Thymus (tissue), 11 donors: ENCODE measurements around the gene PRKCQ. TPM values are rescaled to one million over a fixed set of nuclear protein-coding genes. Genes with fewer than 3 reads are reported as not detected.
A peak's percentile ranks its signal among the peaks of the same experiment; 100 is the strongest.

Experiments used
- DNase-seq, 9 donors: peaks; one replicate each; pipeline ENCODE4 v3.0.0-alpha.2; 2013; ENCODE audit warnings: low spot score in 9 of 9, low read depth in 6 of 9, missing footprints in 1 of 9
- H3K27ac ChIP-seq, 2 donors: one replicate each; pipeline ENCODE4 v1.5.1; 2013; ENCODE audit warnings: control low read depth in 1 of 2, low read depth in 1 of 2, low read length in 1 of 2, mild to moderate bottlenecking in 1 of 2, moderate library complexity in 1 of 2
- H3K27me3 ChIP-seq, 2 donors: one replicate each; pipeline ENCODE4 v1.5.1; 2013; ENCODE audit warnings: low read length in 1 of 2; ENCODE audit not compliant: control insufficient read depth in 2 of 2, insufficient read depth in 1 of 2
- H3K36me3 ChIP-seq, 2 donors: one replicate each; pipeline ENCODE4 v1.5.1; 2013; ENCODE audit warnings: low read length in 1 of 2, mild to moderate bottlenecking in 1 of 2, moderate library complexity in 1 of 2; ENCODE audit not compliant: control insufficient read depth in 2 of 2, insufficient read depth in 2 of 2
- H3K4me1 ChIP-seq, 2 donors: one replicate each; pipeline ENCODE4 v1.5.1; 2013; ENCODE audit warnings: low read length in 2 of 2; ENCODE audit not compliant: control insufficient read depth in 2 of 2, insufficient read depth in 2 of 2
- H3K4me3 ChIP-seq, 2 donors: one replicate each; pipeline ENCODE4 v1.5.1; 2013; ENCODE audit warnings: low read length in 2 of 2, control low read depth in 1 of 2, mild to moderate bottlenecking in 1 of 2
- H3K9me3 ChIP-seq, 2 donors: one replicate each; pipeline ENCODE4 v1.5.1; 2013; ENCODE audit warnings: low read length in 1 of 2, mild to moderate bottlenecking in 1 of 2; ENCODE audit not compliant: control insufficient read depth in 2 of 2, insufficient read depth in 1 of 2
- WGBS: extraction: QIAGEN DNeasy Blood & Tissue Kit; methylation state at CpG from one replicate; pipeline ENCODE4 v1.1.7; 2013; 5-methylcytosine and 5-hydroxymethylcytosine counted together
- polyA plus RNA-seq: library from polyadenylated mRNA; stranded (reverse); fragments of 200-250 nt; gene quantifications from one replicate; pipeline ENCODE4 v1.2.3, GENCODE V29; 2013
- total RNA-seq: library from RNA; stranded (reverse); fragments of 120-200 nt; gene quantifications from one replicate; pipeline ENCODE4 v1.2.4, GENCODE V29; 2013
- donor health status: healthy.

The PRKCQ gene
- total and polyA plus RNA-seq, 2 donors = 18.1 to 55.2 TPM

DNA sequence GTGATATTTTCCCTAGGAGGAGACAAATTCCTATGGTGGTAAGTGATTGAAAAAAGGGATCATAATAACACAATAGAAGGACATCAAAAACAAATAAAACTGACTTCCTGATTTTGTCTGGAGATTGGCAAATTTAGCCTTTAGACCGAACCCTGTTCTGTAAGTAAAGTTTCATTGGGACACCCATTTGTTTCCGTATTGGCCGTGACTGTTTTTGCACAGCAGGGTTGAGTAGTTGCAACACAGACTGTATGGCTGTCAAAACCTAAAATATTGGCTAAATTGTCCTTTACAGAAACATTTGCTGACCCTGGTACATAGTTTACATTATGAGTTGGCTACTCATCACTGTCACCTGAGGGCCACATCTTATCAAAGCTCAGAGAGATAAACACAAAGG lies 168.6 kb downstream of the PRKCQ start:
- Histone ChIP-seq H3K4me1 (peaks cover 16 to 26% of the 10 kb centered on the region in 2 donors), H3K9me3 (no peaks in the 10 kb centered on the region), H3K4me3 (no peak overlapping the region), H3K27ac (peak overlapping the region in 1 of 2 donors; percentile 4), H3K27me3 (no peaks in the 10 kb centered on the region), H3K36me3 (no peaks in the 10 kb centered on the region)
- 96% methylated on average over 3 of the region's 3 CpGs for WGBS
- DNase-seq = no peak

DNA sequence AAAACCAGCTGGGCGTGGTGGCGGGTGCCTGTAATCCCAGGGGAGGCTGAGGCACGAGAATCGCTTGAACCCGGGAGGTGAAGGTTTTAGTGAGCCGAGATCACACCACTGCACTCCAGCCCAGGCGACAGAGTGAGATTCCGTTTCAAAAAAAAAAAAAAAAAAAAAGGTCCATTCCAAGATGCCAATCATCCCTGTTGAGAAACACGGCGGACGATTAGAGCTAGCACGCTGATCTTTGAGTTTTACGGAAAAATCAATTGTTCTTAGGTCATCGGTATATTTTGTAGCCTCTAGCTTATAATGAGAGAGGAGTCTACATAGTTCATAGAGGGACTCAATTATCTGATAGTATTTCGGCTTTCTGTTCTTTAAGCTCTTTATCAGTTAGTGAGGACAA lies 169.2 kb downstream of the PRKCQ start:
- H3K9me3 ChIP-seq = no peaks in the 10 kb centered on the region
- no peak for DNase-seq
- H3K4me3 ChIP-seq = no peak overlapping the region
- H3K27ac ChIP-seq = peak overlapping the region; percentile 94 to 98
- WGBS = 98% methylated on average over 15 of the region's 15 CpGs
- H3K27me3 ChIP-seq = no peaks in the 10 kb centered on the region
- peaks cover 16 to 26% of the 10 kb centered on the region in 2 donors for H3K4me1 ChIP-seq
- no peaks in the 10 kb centered on the region for H3K36me3 ChIP-seq

- Histone ChIP-seq H3K4me3 (peak overlapping the region; percentile 40 to 52), H3K27ac (peak overlapping the region; percentile 94 to 98), H3K4me1 (peaks cover 16 to 26% of the 10 kb centered on the region in 2 donors), H3K9me3 (no peaks in the 10 kb centered on the region), H3K36me3 (no peaks in the 10 kb centered on the region), H3K27me3 (no peaks in the 10 kb centered on the region)
- DNase-seq = peak; percentile 74 to 96 (median 91)
- 56% methylated on average over 2 of the region's 2 CpGs for WGBS
Observed at GRCh38 chr10:6409971-6410643, 170.0 kb downstream of the PRKCQ start.

- H3K9me3 ChIP-seq = no peaks in the 10 kb centered on the region
- DNase-seq = no peak
- 98% methylated on average over 3 of the region's 3 CpGs for WGBS
- no peaks in the 10 kb centered on the region for H3K27me3 ChIP-seq
- peaks cover 16 to 26% of the 10 kb centered on the region in 2 donors for H3K4me1 ChIP-seq
- no peaks in the 10 kb centered on the region for H3K36me3 ChIP-seq
- H3K27ac ChIP-seq = peak overlapping the region in 1 of 2 donors; percentile 98
- no peak overlapping the region for H3K4me3 ChIP-seq
Observed at GRCh38 chr10:6408799-6409198, 171.3 kb downstream of the PRKCQ start.

DNA sequence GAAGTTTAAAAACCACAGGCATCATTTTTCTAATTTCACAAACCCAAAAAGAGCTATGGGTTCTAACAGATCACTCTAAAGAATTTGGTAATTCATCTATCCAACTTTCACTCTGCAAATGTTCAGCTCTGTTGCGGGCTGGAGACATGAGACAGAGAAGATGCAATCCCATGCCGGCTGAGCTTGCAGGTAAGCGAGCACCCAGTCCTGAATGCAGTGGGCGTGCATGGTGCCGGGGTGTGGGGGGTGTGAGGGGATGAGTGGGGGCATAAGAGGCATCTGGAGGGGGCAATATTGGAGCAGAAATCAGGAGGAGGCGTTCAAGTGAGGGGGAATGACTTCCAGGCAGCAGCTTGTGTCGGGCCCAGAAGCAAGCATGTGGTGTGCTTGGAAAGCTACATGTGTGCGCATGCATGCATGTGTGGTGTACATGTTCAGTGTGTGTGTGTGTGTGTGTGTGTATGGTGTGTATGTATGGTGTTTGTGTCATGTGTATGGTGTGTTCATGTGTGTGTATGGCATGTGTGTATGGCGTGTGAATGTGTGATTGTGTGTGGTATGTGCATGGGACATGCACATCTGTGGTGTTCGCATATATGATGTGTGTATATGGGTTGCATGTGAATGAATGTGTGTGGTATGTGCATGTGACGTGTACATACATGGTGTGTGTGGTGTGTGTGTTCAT lies 172.9 kb downstream of the PRKCQ start:
- 97% methylated on average over 11 of the region's 11 CpGs for WGBS
- DNase-seq = no peak
- Histone ChIP-seq H3K4me1 (peaks cover 16 to 26% of the 10 kb centered on the region in 2 donors), H3K27ac (peak overlapping the region in 1 of 2 donors; percentile 36), H3K9me3 (no peaks in the 10 kb centered on the region), H3K4me3 (no peak overlapping the region), H3K36me3 (no peaks in the 10 kb centered on the region), H3K27me3 (peaks cover 3% of the 10 kb centered on the region in 2 donors)

DNA sequence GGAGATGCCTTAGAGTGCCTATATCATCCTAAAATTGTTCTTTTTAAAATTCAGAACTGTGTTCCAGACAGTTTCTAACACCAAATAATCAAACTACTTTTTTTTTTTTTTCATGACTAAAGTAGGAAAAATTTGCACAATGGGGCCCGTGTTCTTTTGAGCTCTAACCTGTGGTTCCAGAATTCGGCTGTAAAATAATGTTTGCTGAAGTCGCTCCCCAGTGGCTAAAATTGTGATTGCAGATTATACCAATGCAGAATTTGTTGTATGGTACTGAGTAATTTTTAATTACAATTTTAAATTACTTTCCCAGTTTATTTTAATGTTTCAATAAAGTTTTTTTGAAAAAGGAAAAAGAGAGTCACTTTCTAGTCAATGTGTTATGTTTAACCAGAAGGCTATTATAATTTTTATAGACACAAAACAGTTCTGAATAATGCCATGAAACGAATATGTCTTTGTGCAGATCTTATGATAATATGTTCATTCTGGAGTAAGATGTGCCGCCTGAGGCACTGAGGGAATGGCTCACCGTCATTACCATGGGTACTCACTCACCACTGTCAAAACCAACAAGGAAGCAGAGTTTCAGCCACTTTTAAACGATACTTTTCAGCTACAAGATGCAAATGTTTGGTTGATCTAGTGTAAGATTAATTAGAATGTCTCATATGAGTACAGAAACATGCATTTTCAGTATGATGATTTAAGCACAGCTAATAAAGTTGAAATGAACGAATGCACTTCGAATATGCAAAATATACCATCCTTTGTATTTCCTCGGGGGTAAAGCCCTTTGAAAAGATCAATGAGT lies 173.6 kb downstream of the PRKCQ start:
- peak in 4 of 9 donors; percentile 31 to 71 (median 40) for DNase-seq
- no peaks in the 10 kb centered on the region for H3K36me3 ChIP-seq

DNA sequence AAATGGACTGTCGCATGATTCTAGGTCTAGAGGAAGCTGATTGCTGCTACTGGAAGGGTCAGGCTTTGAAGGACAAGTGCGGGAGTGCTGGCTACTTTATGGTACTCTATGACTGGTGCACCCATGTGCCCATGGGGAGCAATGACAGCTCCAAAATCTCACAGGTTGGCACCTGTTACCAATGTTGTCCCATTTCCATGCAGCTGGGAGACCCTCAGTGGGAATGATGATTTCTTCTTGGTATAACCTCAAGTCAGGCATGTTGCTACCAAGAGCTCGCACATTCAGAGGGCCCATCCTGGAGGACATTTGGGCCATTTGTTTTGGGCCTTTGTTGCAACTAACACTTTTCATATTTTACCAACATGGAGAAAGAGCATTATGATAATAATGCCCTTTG lies 174.4 kb downstream of the PRKCQ start:
- no peak for DNase-seq
- WGBS = 98% methylated on average over 3 of the region's 3 CpGs

More for the DNA sequence above, 173.6 kb downstream of the PRKCQ start:
- Histone ChIP-seq H3K9me3 (no peaks in the 10 kb centered on the region), H3K27me3 (peaks cover 3 to 6% of the 10 kb centered on the region in 2 donors), H3K4me3 (no peak overlapping the region), H3K4me1 (peaks cover 16 to 30% of the 10 kb centered on the region in 2 donors), H3K27ac (peak overlapping the region in 1 of 2 donors; percentile 36)
- WGBS = 67% methylated on average over 10 of the region's 10 CpGs

DNA sequence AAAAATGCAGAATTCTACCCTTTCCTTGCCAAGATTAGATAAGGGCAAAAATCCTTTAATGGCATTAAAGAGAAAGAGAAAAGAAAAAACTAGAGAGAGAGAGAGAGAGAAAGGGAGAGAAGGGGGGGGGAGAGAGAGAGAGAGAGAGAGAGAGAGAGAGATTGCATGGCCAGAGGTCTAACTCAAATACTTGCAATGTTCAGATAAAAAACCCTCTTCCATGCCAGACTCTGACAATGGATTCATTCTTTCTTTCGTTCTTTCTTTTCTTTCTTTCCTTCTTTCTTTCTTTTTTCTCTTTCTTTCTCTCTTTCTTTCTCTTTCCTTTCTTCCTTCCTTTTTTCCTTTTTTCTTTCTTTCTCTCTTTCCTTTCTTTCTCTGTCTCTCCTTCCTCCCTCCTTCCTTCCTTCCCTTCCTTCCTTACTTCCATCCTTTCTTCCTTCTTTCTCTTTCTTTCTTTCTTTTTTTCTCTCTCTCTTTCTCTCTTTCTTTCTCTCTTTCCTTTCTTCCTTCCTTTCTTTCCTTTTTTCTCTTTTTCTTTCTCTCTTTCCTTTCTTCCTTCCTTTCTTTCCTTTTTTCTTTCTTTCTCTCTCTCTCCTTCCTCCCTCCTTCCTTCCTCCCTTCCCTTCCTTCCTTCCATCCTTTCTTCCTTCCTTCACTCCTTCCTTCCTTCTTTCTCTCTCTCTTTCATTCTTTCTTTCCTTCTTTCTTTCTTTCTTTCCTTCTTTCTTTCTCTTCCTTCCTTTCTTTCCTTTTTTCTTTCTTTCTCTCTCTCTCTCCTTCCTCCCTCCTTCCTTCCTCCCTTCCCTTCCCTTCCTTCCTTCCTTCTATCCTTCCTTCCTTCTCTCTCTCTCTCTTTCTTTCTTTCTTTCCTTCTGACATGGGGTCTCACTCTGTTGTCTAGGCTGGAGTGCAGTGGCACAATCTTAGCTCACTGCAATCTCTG lies 175.7 kb downstream of the PRKCQ start:
- 92% methylated on average over 1 of the region's 1 CpG for WGBS
- peaks cover 5 to 9% of the 10 kb centered on the region in 2 donors for H3K27me3 ChIP-seq
- peaks cover 8 to 17% of the 10 kb centered on the region in 2 donors for H3K4me1 ChIP-seq
- H3K36me3 ChIP-seq = no peaks in the 10 kb centered on the region
- H3K9me3 ChIP-seq = no peaks in the 10 kb centered on the region
- DNase-seq = no peak
- H3K27ac ChIP-seq = no peak overlapping the region
- no peak overlapping the region for H3K4me3 ChIP-seq

More for the DNA sequence above, 174.4 kb downstream of the PRKCQ start:
- Histone ChIP-seq H3K4me1 (peaks cover 12 to 28% of the 10 kb centered on the region in 2 donors), H3K27me3 (peaks cover 3 to 9% of the 10 kb centered on the region in 2 donors), H3K9me3 (no peaks in the 10 kb centered on the region), H3K4me3 (no peak overlapping the region), H3K27ac (no peak overlapping the region), H3K36me3 (no peaks in the 10 kb centered on the region)
